ENCODE data around the gene FOXP1. TPM values are rescaled to one million over a fixed set of nuclear protein-coding genes. Genes with fewer than 3 reads are reported as not detected.

Gene FOXP1
- total and polyA plus RNA-seq, 2 of the 13 experiments (the other 11 are each of a cell fraction or from before 2014, with no cell fraction given): 40.4 to 59.0 TPM

DNA sequence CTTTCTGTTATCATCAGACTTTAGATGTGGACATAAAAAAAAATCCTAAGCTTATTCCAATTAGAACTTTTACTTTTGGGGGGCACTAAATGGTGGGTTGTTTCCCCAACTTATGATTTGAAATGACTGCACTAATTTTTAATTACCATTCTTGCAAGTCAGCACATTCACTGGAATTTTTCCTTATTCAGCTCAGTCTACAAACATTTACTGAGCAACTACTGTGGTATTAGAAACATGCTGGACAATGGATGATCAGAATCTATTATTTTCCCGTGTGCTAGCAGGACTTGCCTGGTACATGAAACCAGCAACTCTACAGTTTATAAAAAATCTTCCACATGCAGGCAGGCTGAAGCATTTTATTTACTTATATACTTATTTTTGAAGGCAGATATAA, 273.6 kb downstream of the FOXP1 start (continued):
- TF ChIP-seq ZNF10 (CRISPR knock-in tag; IDR thresholded peaks at IDR 0.05; ENCODE audit: borderline replicate concordance, low read depth): no peak
- peak; percentile 86 for TF ChIP-seq MAFF (IDR thresholded peaks at IDR 0.05; ENCODE audit: low read depth, low read length)
- TF ChIP-seq, protein P1, sequence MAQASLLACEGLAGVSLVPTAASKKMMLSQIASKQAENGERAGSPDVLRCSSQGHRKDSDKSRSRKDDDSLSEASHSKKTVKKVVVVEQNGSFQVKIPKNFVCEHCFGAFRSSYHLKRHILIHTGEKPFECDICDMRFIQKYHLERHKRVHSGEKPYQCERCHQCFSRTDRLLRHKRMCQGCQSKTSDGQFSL (CRISPR knock-in tag; IDR thresholded peaks at IDR 0.05): no peak
- no peak for TF ChIP-seq ZMYM2 (CRISPR knock-in tag; IDR thresholded peaks at IDR 0.05)

DNA sequence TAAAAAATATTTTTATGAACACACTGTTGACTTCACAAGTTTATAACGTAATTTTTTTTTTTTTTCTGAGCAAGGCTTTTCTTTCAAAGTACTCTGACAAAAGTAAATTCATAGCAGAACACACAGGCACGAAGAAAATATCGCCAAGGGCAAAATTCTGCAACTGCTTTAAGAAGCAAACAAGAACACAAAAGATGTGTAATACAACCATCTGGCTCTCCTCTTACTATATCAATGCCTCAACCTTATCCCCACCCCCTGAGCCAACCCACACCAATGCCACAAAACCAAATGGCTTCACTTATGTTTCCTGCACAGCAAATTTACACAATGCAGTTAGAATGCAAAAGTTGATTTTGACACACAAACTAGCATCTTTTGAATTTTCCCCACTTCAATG, 274.2 kb downstream of the FOXP1 start:
- FAIRE-seq (no peak), ATAC-seq (no peak), DNase-seq (ENCODE audit: low spot score) (no peak)
- in situ Hi-C loops (cut with HindIII; ENCODE audit: extremely low pct_ligation_motif_present, low pct_unique_long_range_greater_than_20kb) (loop anchor here (5.0 kb wide), 1 partner anchor 273 kb away; the partner anchor contains the start of gene FOXP1), intact Hi-C loops (cut with micrococcal nuclease; ENCODE audit: unreplicated experiment) (loop anchor here (5.0 kb wide), 1 partner anchor 273 kb away; the partner anchor contains the start of gene FOXP1)
- CTCF ChIA-PET (ENCODE audit: low intra/inter-chr PET ratio, low total read pairs): no interaction called here
- Histone ChIP-seq H3K9ac (ENCODE audit: insufficient read depth, low read depth, low read length) (no peak overlapping the region), H2AFZ (ENCODE audit: low read length) (no peak overlapping the region), H3K27me3 (ENCODE audit: control insufficient read depth in 1 of 2, insufficient read depth in 2 of 2, low read length in 2 of 2) (no peaks in the 10 kb centered on the region), H3K27ac (ENCODE audit: extremely low read length, insufficient read depth, low read length) (no peak overlapping the region), H3K9me3 (ENCODE audit: low read length) (no peaks in the 10 kb centered on the region), H4K20me1 (ENCODE audit: insufficient read depth, low read length) (no peaks in the 10 kb centered on the region), H3K4me1 (ENCODE audit: insufficient read depth, low read length) (peaks cover 37% of the 10 kb centered on the region), H3K4me2 (ENCODE audit: low read depth, low read length) (no peak overlapping the region), H3K79me2 (ENCODE audit: insufficient read depth, low read length) (peaks cover 16% of the 10 kb centered on the region), H3K36me3 (replicated peaks in 1 of 2; ENCODE audit: control insufficient read depth in 1 of 2, insufficient read depth in 2 of 2, low read length in 2 of 2) (peaks cover 1 to 12% of the 10 kb centered on the region in 2 experiments; a peak in 1 of 5 replicates), H3K4me3 (replicated peaks in 1 of 3; ENCODE audit: insufficient read depth in 1 of 3, low read depth in 2 of 3, low read length in 3 of 3) (no peak overlapping the region)
- no TSS peak for BruUV-seq (replicated peaks)
- POLR2A ChIA-PET: no interaction called here
- 98% methylated on average over 3 of the region's 3 CpGs for WGBS (ENCODE audit: low lambda C conversion rate)
- no peak for TF ChIP-seq MZF1 (CRISPR knock-in tag; IDR thresholded peaks at IDR 0.05; ENCODE audit: borderline replicate concordance)

DNA sequence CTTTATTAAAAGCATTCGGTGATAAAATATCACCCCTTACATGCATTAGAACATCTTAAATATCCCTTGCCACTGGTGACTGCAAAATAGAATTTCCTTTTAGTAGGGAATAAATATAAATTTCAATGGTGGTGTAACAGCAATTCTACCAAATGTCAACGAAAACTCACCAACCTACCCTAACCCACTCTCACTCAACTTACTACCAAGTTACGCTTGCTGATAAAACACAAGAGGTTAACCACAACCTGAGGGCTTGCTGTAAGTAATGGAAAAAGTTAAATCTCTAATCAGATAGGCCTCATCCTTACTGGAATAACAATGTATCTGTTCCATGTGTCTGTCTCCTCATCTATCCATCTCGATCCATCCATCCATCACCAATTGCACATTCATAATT, 274.7 kb downstream of the FOXP1 start:
- Histone ChIP-seq H3K9me3 (ENCODE audit: low read length) (no peaks in the 10 kb centered on the region), H3K79me2 (ENCODE audit: insufficient read depth, low read length) (peaks cover 22% of the 10 kb centered on the region), H3K9ac (ENCODE audit: insufficient read depth, low read depth, low read length) (no peak overlapping the region), H3K4me3 (replicated peaks in 1 of 3; ENCODE audit: insufficient read depth in 1 of 3, low read depth in 2 of 3, low read length in 3 of 3) (no peak overlapping the region), H4K20me1 (ENCODE audit: insufficient read depth, low read length) (no peaks in the 10 kb centered on the region), H3K27ac (ENCODE audit: extremely low read length, insufficient read depth, low read length) (no peak overlapping the region), H3K4me1 (ENCODE audit: insufficient read depth, low read length) (peaks cover 42% of the 10 kb centered on the region), H3K27me3 (ENCODE audit: control insufficient read depth in 1 of 2, insufficient read depth in 2 of 2, low read length in 2 of 2) (no peaks in the 10 kb centered on the region), H3K4me2 (ENCODE audit: low read depth, low read length) (no peak overlapping the region), H3K36me3 (replicated peaks in 1 of 2; ENCODE audit: control insufficient read depth in 1 of 2, insufficient read depth in 2 of 2, low read length in 2 of 2) (peaks cover 1 to 12% of the 10 kb centered on the region in 2 experiments; a peak in 1 of 5 replicates), H2AFZ (ENCODE audit: low read length) (no peak overlapping the region)
- POLR2A ChIA-PET: no interaction called here
- no TSS peak for BruUV-seq (replicated peaks)
- CTCF ChIA-PET (ENCODE audit: low intra/inter-chr PET ratio, low total read pairs): no interaction called here
- FAIRE-seq: no peak
- in situ Hi-C loops (cut with HindIII; ENCODE audit: extremely low pct_ligation_motif_present, low pct_unique_long_range_greater_than_20kb): loop anchor here (5.0 kb wide), 1 partner anchor 273 kb away; the partner anchor contains the start of gene FOXP1
- ATAC-seq: no peak
- intact Hi-C loops (cut with micrococcal nuclease; ENCODE audit: unreplicated experiment): loop anchor here (5.0 kb wide), 1 partner anchor 273 kb away; the partner anchor contains the start of gene FOXP1
- no peak for DNase-seq (ENCODE audit: low spot score)
- WGBS (ENCODE audit: low lambda C conversion rate): 99% methylated on average over 4 of the region's 4 CpGs
- TF ChIP-seq ERF (CRISPR knock-in tag; IDR thresholded peaks at IDR 0.05) (no peak), ZNF383 (CRISPR knock-in tag; IDR thresholded peaks at IDR 0.05; ENCODE audit: borderline replicate concordance) (no peak), ZNF343 (CRISPR knock-in tag; IDR thresholded peaks at IDR 0.05) (no peak), ARNT2 (CRISPR knock-in tag; IDR thresholded peaks at IDR 0.05; ENCODE audit: low read depth) (no peak), ZNF317 (CRISPR knock-in tag; IDR thresholded peaks at IDR 0.05) (no peak), NFKB2 (CRISPR knock-in tag; IDR thresholded peaks at IDR 0.05; ENCODE audit: borderline replicate concordance) (no peak), IRX3 (CRISPR knock-in tag; IDR thresholded peaks at IDR 0.05; ENCODE audit: borderline replicate concordance, low read depth) (no peak), ZNF790 (CRISPR knock-in tag; IDR thresholded peaks at IDR 0.05; ENCODE audit: borderline replicate concordance) (no peak), RBFOX2 (IDR thresholded peaks at IDR 0.05; ENCODE audit: low read depth, low read length) (no peak), ZNF607 (CRISPR knock-in tag; IDR thresholded peaks at IDR 0.05; ENCODE audit: borderline replicate concordance) (no peak), SP2 (CRISPR knock-in tag; IDR thresholded peaks at IDR 0.05) (no peak)
- TF ChIP-seq, protein P2, sequence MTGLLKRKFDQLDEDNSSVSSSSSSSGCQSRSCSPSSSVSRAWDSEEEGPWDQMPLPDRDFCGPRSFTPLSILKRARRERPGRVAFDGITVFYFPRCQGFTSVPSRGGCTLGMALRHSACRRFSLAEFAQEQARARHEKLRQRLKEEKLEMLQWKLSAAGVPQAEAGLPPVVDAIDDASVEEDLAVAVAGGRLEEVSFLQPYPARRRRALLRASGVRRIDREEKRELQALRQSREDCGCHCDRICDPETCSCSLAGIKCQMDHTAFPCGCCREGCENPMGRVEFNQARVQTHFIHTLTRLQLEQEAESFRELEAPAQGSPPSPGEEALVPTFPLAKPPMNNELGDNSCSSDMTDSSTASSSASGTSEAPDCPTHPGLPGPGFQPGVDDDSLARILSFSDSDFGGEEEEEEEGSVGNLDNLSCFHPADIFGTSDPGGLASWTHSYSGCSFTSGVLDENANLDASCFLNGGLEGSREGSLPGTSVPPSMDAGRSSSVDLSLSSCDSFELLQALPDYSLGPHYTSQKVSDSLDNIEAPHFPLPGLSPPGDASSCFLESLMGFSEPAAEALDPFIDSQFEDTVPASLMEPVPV (CRISPR knock-in tag; IDR thresholded peaks at IDR 0.05): no peak
